Suppressor macrophage treated with lipopolysaccharide for 1 hour (primary cell): Measurements from ENCODE around the gene WAS.
"Not testable (repeated sequence)": the region's sequence is repeated elsewhere in the genome, so short reads cannot be mapped to it uniquely, and the experiment has no call there.

Experiments used
- DNase-seq, 3 donors: peaks; one replicate each; pipeline ENCODE4 v3.0.0-alpha.2; 2020 to 2022

The WAS gene

DNA sequence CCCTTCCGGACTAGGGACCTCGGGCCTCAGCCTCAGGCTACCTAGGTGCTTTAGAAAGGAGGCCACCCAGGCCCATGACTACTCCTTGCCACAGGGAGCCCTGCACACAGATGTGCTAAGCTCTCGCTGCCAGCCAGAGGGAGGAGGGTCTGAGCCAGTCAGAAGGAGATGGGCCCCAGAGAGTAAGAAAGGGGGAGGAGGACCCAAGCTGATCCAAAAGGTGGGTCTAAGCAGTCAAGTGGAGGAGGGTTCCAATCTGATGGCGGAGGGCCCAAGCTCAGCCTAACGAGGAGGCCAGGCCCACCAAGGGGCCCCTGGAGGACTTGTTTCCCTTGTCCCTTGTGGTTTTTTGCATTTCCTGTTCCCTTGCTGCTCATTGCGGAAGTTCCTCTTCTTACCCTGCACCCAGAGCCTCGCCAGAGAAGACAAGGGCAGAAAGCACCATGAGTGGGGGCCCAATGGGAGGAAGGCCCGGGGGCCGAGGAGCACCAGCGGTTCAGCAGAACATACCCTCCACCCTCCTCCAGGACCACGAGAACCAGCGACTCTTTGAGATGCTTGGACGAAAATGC lies at the start of gene WAS:
TSS of gene WAS (plus strand) at position 389 of the 572 bp plus-strand sequence. CDS start at position 444, 55 bp downstream.
- peak; percentile 68 to 74 (median 72) for DNase-seq

DNA sequence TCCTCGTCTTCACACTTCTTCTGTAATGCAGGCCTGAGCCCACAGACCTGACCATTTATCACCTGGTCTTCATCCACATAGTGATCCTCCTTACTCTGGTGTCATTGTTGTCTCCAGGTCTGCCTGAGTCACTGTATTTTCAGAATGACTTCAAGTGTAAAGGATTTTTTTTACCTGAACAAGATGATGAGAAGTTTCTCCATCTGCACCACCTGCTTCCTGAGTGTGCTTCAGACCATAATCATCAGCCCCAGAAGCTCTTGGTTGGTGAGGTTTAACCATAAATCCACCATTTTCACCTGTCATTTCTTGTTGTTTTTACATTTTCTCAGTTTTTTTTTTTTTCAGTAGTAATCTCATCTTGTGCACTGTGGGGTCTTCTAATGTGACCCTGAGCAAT lies 47.3 kb upstream of the WAS start:
- no peak for DNase-seq

DNA sequence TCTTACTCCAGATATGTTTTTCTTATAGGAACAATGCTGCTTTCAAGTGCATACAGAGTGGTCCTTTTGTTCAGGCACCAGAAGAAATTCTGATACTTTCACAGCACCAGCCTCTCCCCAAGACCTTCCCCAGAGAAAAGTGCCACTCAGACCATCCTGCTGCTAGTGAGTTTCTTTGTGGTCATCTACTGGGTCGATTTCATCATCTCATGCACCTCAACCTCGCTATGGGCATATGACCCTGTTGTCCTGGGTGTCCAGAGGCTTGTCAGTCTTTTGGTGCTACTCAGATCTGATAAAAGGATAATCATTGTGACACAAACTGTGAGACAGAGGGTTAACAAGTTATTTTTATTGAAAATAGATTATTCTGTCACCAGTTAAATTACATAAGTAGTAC lies 46.8 kb upstream of the WAS start:
- DNase-seq, result no peak

DNA sequence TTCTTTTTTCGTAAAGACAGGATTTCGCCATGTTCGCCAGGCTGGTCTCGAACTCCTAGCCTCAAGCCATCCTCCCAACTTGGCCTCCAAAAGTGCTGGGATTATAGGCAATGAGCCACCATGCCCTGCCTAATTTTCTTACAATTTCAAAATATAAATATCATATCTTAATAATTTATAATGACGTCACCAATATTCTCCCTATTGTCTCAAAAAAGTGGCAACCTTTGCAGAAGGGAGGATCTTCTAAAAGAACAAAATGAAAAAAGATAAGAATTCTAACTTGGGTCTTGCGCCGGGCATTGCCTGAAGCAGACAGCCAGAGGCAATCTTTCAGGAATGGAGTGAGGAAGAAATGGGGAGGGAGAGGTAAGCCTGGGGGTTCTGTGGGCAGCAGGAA lies 37.9 kb upstream of the WAS start:
- no peak for DNase-seq

DNA sequence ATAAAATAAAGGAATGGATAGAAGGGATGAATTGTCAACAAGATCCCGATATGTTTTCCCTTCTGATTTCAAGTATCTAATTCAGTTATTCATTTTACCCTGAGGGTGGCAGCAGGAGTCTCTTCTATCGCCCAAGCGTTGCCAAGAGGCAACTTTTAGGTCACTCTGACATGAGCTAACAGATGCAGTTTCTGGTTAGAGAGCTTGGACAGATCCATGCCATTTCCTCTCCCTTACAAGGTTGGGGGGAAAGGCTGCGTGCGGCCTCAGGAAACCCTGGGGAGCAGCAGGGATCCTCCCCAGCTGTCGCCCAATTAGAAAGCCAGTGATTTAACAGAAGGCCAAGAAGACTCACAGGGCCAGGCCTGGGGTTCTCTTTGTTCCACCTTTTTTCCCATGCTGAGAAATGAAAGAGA lies 35.3 kb upstream of the WAS start:
- DNase-seq, result peak; percentile 59 to 66 (median 65)

DNA sequence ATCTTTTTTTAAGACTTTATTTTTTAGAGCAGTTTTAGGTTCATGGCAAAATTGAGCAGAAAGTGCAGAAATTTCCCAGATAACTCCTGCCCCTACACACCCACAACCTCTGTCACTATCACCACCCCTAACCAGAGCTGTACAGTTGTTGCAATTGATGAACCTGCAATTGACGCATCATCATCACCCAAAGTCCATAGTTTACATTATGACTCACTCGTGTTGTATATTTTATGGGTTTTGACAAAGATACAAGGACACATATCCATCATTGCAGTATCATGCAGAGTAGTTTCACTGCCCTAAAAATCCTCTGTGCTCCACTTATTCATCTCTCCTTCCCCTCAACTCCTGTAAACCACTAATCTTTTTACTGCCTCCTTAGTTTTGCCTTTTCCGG lies 34.5 kb upstream of the WAS start:
- no peak for DNase-seq

DNA sequence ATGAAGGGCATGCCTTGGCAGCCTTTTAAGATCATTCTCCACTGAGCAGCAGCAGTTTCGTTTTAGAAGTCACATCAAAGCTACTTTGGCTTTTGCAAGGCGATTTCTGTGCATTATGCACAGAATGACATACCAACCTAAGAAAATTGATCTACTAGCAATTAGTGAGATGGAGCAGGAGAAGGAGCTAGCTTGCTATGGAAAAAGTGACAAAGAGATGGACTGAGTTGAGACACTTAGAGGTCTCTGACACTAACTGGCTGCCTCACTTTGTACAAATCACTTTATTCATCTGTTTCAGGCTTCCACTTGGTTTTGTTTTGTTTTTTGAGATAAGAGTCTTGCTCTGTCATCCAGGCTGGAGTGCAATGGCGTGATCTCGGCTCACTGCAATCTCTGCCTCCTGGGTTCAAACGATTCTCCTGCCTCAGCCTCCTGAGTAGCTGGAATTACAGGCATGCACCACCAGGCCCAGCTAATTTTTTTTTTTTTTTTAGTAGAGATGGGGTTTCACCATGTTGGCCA lies 31.5 kb upstream of the WAS start:
- DNase-seq, result not testable (repeated sequence)

DNA sequence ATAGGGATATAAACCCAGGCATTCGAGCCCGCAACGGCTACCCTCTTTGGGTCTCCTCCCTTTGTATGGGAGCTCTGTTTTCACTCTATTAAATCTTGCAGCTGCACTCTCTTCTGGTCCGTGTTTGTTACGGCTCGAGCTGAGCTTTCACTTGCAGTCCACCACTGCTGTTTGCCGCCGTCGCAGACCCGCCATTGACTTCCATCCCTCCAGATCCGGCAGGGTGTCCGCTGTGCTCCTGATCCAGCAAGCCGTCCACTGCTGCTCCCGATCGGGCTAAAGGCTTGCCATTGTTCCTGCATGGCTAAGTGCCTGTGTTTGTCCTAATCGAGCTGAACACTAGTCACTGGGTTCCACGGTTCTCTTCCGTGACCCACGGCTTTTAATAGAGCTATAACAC lies 28.9 kb upstream of the WAS start:
- DNase-seq, result not testable (repeated sequence)

DNA sequence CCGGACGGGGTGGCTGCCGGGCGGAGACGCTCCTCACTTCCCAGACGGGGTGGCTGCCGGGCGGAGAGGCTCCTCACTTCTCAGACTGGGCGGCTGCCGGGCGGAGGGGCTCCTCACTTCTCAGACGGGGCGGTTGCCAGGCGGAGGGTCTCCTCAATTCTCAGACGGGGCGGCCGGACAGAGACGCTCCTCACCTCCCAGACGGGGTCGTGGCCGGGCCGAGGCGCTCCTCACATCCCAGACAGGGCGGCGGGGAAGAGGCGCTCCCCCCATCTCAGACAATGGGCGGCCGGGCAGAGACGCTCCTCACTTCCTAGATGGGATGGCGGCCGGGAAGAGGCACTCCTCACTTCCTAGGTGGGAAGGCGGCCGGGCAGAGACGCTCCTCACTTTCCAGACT lies 23.9 kb upstream of the WAS start:
- not testable (repeated sequence) for DNase-seq

DNA sequence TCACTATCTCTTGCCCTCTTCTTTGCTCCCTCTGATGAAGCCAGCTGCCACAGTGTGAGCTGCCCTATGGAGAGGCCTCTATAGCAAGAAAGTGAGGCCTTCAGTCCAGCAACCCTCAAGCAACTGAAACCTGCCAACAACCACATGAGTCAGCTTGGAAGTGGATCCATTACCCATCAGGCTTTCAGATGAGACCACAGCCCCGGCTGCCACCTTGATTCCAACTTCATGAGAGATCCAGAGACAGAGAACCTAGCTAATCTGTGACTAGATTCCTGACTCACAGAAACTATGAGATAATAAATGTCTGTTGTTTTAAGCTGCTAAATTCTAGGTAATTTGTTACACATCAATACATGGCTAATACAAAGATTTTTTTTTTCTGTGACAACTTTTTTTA lies 20.4 kb upstream of the WAS start:
- DNase-seq, result no peak

DNA sequence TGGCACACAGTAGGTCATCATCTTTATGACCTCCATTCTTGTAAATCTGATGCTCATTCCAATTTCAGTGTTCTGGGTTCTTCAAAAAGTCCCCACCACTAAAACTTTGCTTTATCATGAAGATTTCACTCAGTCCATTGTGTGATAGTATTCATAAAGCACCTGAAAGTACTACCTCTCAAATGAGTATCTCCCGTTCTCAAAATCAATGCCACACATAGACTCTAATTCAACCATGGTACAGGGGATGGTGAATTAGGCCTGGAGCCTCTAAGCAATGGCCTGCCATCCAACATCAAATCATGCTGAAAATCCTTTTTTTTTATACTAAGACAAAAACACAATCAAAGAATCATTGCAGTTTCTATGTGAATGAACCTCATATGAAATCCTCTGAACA lies 19.4 kb upstream of the WAS start:
- DNase-seq, result no peak

DNA sequence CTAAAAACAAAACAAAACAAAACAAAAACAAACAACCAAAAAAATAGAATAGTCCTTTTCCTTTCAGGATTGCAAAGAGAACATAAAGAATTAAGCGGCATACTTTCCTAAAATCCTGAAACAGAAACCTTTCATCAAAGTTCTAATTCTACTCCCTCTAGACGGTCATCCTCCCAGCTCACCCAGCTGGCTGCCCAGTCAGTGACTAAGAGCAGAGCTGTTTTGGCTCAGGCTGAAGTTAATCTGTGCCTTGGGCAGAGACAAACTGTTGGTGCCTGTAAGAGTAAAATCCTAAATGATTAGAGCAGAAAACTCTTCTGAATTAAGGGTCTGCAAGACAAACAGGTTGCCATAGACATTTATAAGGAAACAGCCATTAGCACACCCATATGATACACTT lies 17.6 kb upstream of the WAS start:
- DNase-seq, result no peak

DNA sequence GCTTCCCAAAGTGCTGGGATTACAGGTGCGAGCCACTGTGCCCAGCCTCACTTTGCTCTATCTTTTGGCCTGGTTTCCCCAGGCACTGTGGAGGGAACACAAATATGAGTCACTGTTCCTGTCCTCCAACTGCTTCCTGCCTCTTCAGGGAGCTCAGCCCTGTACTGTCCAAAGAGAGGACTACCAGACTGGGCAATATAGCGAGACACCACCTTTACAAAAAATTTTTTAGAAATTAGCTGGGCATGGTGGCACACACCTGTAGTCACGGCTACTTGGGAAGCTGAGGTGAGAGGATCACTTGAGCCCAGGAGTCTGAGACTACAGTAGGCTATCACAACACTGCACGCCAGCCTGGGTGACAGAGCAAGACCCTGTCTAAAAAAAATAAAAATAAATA lies 16.9 kb upstream of the WAS start:
- no peak for DNase-seq

DNA sequence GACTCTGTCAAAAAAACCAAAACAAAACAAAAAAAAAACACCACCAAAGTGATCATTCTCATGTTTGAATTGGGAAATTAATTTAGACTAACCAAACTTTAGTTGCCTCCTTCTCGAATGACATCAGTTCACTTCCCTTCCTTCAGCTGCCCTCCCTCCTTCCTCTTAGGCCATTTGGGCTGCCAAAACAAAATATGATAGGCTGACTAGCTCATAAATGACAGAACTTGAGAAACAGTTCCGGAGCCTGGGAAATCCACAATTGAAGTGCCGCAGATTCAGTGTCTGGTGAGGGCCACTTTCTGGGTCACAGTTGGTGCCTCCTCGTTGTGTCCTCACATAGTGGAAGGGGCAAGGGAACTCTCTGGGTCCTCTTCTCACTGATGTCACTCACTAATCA lies 16.1 kb upstream of the WAS start:
- DNase-seq, result peak; percentile 64 to 77 (median 73)

DNA sequence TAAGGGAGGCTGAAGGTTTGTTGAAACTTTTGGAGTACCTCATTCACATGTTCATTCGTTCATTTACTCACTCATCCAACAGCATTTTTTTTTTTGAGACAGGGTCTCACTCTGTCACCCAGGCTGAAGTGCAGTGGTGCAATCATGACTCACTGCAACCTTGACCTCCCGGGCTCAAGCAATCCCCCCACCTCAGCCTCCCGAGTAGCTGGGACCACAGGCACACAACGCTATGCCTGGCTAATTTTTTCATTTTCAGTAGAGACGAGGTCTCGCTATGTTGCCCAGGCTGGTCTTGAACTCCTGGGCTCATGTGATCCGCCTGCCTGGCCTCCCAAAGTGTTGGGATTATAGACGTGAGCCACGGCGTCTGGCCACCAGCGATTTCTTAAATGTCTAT lies 15.4 kb upstream of the WAS start:
- not testable (repeated sequence) for DNase-seq

DNA sequence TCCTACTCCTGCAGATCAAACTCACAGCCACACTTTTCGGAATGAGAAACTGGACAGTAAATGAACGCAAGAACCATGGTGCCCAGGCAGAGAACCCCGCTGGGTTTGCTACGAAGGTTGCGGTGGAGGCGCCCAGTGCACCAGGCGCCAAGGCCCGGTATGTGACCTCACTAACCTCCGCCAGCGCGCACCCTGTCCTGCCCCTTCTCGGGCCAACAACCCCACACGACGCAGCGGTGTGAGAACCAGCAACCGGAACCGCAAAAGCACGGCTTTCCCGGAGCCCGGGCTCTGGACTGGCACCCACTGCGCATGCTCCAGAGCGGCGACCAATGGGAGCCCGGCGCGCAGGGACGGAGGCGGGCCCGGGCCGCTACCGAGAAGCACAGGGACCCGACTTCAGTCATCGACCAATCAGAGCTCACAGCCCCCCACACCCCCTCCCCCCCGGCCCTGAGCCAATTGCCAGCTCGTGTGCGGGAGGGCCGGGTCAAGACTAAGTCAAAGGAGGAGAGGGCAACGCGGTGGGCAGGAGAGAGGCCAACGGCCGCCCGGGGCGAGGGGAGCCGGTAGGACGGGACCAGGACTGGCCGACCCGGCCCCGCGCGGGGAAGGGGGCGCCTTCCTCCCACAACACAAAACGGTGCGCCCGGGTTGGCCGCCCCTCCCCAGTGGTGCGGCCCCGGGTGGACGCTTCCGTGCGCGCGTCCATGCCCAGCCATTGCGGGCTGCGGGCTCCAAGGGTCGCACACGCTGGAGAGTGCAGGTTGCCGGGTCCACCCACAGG lies 7.3 kb upstream of the WAS start:
- peak; percentile 91 to 94 (median 93) for DNase-seq

DNA sequence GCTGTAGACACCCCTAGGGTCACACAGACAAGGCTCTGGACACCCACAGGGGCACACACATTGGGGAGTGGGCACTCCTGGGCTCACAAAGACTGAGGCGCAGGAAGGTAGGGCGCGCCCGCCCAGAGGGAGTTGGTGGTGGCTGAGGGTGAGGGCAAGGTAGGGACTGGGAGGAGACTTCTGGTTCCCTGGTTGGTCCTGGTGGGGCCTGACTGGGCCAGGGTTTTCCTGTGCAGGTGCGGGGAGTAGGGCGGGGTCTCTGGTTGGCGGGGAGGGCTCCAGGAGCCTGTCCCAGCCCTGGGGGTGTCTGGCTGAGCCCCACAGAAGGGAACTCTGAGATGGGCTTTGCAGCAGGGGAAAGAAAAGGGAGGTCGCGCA lies 6.7 kb upstream of the WAS start:
- DNase-seq, result no peak

DNA sequence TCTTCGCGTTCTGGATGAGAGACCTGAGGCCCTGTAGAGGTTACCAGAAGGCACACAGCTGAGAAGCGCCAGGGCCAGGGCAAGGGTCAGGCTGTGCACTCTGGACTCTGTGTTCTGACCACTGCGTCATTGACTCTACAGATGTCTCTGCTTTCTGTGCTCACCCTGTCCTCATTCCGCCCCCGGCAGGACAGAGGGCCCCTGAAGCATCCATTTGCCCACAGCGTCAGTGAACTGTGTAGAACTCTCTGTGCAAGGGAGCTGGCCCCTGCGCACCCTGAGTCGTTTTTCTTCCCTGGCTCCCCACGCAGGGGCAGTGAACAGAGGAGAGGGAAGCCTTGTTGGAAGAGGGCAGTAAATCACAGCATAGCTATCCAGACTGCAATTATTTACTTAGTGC lies 6.1 kb upstream of the WAS start:
- no peak for DNase-seq

DNA sequence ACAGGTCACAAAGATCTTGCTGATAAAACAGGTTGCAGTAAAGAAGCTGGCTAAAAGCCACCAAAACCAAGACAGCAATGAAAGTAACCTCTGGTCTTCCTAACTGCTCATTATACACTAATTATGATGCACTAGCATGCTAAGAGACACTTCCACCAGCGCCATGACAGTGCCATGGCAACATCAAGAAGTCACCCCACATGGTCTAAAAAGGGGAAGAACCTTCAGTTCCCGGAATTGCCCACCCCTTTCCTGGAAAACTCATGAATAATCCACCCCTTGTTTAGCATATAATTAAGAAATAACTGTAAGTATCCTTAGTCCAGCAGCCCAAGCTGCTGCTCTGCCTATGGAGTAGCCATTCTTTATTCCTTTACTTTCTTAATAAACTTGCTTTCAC lies 3.1 kb upstream of the WAS start:
- DNase-seq, result peak; percentile 74 to 85 (median 76)

DNA sequence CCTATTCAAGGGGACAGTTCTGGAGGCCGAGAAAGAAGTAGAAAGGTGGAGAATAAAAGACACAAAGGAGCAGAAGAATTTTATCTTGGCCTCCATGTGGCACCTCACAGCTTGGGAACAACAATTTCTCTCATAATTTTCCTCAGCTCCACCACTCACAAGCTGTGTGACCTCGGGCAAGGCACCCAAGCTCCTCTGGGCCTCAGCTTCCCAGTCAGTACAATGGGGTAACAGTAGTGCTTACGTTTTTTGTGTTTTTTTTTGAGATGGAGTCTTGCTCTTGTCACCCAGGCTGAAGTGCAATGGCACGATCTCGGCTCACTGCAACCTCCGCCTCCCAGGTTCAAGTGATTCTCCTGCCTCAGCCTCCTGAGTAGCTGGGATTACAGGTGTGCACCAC lies 2.7 kb upstream of the WAS start:
- not testable (repeated sequence) for DNase-seq

DNA sequence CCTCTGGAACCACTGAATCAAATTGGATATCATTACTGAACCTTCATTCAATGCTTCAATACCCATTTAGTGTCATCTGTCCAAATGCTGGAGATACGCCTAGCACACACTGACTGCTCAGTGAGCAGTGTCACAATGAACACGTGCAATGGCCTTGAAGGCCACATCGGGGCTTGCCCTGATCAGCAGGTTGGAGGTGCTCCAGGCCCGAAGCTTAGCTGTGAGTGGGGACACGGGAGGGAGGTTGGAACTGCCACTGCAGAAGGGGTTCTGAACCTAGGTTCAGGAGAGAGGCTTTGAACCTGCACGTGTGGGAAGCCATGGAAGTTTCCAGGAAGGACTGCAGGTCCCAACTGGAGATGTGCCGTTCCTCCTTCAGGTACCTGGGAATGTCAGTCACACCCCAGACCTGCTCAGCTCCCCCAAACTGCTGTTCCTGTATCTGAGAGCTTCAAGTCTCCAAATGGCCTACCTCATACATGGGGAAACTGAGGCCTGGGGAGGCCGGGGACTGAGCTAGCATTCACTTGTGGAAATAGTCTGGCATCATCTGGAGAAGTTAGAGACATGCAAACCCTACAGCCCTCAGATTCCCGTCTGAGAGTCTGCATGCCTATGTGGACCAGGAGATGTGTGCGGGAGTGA lies 1.9 kb upstream of the WAS start:
- no peak for DNase-seq

DNA sequence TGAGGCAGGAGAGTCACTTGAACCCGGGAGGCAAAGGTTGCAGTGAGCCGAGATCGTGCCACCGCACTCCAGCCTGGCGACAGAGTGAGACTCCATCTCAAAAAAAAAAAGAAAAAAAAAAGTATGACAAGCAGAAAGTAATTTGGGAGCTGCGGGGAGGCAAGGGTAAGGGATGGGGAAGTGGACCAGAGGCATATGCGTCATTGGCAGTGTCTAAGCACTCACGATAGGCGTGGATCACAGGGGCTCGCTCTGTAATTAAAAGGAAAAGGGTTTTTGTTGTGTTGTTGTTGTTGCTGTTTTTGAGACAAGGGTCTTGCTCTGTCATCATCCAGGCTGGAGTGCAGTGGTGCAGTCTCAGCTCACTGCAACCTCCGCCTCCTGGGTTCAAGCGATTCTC lies 804 bp upstream of the WAS start:
- peak; percentile 77 to 82 (median 78) for DNase-seq

DNA sequence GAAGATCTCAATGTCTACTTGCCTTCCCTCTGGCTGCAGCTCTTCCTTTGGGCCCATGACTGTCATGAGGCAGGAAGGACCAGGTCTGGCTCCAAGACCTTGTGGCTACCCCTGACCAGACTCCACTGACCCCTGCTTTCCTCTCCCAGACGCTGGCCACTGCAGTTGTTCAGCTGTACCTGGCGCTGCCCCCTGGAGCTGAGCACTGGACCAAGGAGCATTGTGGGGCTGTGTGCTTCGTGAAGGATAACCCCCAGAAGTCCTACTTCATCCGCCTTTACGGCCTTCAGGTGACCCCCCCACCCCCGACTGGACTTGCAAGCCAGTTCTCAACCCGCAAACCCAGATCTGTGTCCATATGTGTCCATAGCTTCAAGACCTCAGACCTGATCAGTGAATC lies 535 bp downstream of the WAS start:
- no peak for DNase-seq

DNA sequence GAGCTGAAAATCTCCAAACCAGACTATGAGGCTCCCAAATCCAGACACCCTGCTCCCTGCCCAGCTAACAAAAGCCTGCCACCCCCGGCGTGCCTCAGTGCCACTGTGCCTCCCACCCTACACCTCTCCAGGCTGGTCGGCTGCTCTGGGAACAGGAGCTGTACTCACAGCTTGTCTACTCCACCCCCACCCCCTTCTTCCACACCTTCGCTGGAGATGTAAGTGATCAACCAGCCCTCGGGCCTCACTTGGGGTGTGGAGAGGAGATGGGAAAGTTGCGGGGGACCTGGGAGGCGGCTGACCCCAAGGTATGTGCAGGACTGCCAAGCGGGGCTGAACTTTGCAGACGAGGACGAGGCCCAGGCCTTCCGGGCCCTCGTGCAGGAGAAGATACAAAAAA lies 1.8 kb downstream of the WAS start:
- no peak for DNase-seq
